HG03097 (cell line): Measurements from ENCODE around the gene WDR18.

ENCODE experiments used
- ATAC-seq: cut with Tn5 transposase; IDR thresholded peaks from one replicate; pipeline ENCODE4 v1.9.1; 2021; ENCODE audit not compliant: unreplicated experiment, low FRiP score

WDR18 gene

DNA sequence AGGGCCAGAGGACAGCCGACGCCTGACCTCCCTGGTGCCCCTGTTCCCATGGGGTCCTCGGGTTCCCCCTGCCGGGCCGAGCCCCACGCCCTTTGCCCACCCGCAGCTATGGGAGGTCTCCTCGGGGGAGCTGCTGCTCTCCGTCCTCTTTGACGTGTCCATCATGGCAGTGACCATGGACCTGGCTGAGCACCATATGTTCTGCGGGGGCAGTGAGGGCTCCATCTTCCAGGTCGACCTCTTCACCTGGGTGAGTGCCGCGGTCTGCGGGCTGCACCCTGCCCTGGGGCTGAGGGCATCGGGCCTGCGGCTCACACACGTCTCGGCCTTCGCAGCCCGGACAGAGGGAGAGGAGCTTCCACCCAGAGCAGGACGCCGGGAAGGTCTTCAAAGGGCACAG is 6.6 kb downstream of the WDR18 start:
- ATAC-seq: no peak

DNA sequence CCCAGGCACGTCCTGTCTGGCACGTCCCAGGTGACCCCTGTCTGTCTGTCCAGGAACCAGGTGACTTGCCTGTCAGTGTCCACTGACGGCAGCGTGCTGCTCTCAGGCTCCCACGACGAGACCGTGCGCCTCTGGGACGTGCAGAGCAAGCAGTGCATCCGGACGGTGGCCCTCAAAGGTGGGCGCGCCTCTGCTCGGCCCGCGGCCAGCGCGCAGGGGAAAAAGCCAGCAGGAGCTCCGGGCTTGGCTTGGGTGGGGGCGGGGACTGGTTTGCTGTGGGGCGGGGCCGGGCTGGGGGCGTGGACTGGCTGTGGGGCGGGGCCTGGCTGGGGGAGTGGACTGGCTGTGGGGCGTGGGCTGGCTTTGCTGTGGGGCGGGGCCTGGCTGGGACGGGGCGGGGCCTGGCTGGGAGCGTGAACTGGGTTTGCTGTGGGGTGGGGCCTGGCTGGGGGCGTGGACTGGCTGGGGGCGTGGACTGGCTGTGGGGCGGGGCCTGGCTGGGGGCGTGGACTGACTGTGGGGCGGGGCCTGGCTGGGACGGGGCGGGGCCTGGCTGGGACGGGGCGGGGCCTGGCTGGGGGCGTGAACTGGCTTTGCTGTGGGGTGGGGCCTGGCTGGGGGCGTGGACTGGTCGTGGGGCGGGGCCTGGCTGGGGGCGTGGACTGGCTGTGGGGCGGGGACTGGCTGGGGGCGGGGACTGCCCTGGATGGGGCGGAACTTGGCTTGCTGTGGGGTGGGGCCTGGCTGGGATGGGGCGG is 7.2 kb downstream of the WDR18 start:
- no peak for ATAC-seq

DNA sequence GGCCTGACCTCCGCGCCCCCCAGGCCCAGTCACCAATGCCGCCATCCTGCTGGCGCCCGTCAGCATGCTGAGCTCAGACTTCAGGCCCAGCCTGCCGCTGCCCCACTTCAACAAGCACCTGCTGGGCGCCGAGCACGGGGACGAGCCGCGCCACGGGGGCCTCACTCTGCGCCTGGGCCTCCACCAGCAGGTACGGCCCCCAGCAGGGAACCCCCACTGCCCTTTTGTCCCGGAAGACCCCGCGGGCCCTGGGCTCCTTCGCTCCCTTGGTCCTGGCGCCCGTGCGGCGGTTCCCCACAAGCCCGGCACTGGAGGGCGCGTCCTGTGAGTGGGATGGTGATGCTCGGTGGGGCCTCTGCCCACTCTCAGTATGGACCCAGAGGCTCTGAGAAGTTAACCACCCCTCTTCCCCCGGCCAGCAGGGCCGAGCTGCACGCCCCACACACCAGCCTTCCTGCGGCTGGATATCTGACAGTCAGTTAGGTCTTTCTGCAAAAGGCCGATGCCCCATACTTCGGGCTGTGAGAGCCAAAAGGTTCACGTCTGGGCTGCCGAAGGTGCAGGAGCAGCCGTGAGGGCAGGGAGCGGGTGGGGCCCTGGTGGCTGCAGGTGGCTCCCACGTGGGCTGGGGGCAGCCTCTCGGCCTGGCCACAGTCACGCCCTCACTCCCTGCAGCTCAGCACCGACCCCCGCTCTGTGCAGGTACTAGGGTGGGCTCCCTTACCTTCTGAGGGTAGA is 8.0 kb downstream of the WDR18 start:
- no peak for ATAC-seq

DNA sequence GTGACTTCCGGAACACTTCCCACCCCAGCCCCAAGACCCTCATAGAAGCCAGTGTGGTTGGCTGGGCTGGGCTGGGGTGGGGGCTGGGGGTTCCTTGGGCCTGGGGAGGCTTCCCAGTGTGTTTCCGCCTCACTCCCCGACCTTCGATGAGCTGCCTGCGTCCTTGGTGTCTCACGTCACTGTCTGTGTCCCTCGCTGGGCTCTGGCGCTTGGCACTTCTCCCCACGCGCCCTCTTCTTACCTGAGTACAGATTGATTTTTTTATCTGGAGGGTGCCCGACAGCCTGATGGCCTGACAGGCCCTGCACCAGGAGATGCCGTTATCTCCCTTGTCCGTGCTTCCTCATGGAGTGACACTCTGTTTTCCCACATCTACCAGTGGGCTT is 8.5 kb downstream of the WDR18 start:
- no peak for ATAC-seq

DNA sequence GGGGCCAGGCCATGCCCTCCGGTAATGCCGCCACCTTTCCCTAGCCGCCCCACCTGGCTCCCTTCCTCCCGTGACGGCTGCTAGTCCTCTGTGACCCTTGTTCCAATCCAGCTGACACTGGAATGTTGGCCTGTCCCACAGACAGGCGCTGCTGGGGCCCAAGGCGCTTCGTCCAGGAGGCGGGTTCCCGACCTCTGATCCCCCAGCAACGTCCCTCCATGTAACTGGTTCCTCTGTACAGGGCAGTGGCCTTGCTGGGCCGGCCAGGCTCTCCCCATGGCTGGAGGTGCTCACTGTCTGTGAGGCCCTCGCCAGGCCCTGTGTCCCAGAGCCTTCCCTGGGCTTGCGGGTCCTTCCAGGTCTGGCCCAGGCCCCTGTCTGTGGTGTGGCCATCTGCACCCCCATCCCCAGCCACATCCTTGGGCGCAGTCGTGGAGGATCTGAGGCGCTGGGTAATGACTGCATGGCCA is 9.3 kb downstream of the WDR18 start:
- ATAC-seq: no peak

DNA sequence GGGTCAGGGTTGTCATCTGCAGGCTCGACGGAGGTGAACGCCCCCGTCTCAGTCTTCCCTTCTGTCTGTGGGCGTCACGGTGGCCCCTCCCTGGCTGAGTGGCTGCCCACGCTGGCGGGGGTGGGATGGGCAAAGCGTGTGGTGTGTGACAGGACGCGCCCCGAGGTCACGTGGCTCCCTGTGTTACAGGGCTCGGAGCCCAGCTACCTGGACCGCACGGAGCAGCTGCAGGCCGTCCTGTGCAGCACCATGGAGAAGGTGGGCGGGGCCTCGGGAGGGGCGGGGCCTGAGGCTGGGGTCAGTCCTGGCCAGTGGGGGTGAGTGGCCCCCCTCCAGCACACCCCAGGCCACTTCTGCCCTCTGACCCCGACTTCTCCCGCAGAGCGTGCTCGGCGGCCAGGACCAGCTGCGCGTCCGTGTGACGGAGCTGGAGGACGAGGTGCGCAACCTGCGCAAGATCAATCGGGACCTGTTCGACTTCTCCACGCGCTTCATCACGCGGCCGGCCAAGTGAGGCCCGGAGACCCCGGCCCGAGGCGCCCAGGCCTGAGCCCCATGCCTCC is 9.8 kb downstream of the WDR18 start:
- ATAC-seq: no peak

DNA sequence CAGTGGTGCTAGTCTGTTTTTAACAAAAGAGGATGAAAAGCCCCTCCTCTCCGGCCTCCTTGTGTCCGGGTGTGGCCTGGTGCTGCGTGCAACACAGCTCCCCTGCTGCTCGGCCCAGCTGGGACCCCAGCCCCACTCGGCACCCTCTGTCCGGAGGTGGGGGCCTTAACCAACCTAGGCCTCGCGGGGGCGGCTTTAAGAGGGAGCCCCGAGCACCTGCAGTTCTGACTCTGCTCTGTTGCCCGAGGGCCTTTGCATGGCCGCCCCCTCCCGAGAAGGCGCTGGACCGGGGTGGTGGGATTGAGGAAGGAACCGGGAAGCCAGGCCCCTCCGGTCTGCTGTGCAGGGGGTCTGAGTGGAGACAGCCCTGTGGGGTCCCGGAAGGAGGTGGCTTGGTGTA is 10.4 kb downstream of the WDR18 start:
- ATAC-seq: no peak

DNA sequence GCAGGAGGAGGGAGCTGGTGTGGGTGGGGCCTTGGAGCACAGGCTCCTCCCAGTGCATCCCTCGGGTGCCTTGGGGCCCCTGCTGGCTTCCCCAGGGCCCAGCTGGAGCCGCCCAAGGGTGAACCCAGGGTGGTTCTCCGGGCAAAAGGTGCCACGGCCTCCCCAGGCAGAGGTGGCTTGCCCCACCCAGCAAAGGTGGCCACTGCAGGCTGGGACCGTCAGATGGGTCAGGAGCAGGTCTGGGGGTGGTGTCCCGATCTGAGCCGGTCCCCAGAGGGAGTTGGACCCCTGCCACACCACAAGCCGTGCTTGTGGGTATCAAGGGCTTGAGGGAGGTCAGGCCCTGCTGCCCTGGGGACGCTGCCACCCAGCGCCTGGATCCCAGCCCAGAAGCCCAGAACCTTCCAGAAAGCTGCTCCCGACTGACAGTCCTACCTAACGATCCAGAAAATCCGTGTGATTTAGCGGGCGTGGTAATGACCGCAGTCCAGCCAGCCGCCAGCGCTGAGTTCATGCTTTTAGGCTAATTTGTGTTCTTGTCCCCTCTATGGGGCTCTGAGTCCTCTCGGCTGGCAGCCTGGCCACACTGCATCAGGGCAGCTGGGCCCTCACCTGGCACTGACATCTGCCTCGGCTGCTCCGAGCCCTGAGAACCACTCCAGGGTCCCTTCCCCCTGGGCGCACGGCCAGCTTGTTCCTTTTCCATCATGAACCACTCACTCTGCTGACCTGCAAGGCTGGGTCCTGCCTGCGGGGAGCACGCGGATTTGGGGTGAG is 11.1 kb downstream of the WDR18 start:
- no peak for ATAC-seq

DNA sequence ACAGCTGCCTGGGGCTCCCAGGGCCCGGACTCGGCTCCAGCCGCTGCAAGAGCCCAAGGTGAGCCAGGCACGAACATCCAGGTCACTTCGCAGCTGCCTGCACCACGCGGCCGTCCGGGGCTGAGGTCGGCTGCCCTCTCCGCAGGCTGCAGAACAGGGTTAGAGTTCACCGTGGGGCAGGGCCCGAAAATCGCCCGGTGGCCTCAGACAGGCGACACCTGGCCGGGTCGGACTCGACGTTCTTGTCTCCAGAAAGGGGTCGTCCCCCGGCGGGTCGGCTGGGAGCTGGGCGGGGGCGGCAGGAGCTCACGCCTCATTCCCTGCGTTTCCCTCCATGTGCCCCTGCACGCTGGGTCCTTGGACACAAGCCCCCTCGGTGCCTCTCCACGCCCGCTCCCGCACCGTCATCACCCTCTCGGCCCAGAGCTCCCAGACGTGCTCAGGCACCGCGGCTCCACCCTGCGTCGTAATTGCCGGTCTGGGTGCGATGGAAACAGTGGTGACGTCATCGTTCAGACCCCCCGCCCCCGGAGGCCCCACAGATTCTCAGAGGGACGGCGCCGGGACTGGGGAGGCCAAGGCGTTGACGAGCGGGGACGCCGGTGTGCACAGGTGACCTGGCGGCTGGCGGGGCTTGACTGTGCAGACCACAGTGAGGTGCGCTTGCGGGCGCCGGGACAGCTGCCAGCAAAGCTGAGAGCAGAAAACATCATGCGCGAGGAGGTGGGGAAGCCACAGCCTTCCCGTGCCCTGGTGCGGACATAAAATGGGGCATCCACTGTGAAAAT is 12.1 kb downstream of the WDR18 start:
- ATAC-seq: no peak

DNA sequence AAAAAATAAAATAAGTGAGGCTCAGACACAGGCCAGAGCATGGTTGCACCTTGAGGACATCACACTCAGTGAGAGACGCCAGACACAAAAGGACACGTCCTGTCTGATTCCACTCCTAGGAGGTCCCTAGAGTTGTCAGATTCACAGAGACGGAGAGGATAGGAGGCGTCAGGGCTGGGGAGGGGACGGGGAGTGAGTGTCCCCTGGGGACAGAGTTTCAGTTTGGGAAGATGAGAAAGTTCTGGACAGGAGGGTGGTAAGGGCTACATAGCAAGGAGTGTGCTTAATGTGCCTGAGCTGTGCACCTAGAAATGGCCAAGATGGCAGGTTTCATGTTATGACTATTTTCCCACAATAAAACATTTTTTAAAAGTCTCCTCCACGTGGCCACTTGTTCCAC is 13.9 kb downstream of the WDR18 start:
- no peak for ATAC-seq

DNA sequence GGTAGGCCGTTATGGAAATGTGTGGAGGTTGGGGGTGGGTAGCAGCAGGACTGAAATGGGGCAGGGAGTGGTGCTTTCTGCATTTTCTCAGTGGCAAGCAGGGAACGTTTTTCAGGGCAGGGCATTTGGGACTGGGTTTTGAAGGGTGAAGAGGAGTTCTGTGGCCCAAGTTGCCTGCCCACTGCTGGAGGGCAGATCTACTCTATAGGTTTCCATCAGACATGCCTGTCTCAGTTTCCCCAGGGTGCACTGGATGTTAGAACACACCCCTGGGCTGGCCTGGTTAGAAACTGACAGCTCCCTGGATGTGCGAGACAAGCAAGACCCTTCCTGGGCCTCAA is 15.2 kb downstream of the WDR18 start:
- ATAC-seq: no peak

DNA sequence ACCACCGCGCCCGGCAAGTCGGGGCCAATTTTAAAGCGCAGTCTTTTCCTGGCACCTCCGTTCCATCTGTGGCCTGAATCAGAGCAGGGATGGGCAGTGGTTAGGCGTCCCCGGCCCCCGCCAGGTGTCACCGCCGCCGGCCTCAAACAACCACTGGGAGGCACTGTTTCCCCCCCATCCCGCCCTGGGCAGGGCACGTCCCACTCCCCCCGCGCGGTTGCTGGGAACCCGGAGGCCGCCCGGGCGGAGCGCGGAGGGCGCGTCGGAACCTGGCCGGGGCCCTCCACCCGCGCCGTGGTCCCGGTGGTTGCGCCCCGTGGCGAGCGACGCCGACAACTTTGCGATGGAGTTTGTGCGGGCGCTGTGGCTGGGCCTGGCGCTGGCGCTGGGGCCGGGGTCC is 15.9 kb downstream of the WDR18 start, which contains the start of gene GRIN3B:
GRIN3B (plus strand) TSS at position 325 of the 400 bp plus-strand sequence; CDS start at position 344, 19 bp downstream.
- ATAC-seq: no peak

DNA sequence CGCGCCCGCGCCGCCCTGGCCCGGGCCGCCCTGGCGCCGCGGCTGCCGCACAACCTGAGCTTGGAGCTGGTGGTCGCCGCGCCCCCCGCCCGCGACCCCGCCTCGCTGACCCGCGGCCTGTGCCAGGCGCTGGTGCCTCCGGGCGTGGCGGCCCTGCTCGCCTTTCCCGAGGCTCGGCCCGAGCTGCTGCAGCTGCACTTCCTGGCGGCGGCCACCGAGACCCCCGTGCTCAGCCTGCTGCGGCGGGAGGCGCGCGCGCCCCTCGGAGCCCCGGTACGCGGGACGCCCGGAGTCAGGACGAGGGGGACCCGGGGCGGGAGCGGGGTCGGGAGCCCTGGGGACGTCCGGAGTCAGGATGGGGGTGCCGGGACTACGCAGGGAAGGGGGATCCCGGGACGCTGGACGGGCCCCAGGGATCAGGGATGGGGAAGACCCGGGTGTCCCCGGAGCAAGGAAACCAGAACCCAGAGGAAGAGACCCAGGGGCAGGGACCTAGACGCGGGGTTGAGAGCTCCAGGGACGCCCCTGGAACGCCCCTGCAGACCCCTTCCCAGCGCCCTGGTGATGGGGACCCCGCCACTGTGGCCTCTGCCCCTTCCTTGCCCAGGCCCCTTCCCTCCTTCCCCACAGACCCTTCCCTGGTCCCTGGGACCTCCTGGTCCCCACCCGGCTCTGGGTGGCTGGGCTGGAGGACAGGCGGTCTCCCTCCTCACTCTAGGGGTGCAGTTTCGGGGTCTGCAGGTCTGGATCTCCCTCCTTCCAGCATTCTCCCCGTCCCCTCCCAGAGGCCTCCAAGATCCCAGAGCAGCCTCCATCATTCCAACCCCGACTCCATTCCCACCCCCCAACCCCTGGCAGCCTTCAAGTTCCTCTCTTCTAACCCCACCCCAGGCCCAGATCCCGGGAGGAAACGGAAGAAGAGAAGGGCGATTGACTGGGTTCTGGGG is 16.7 kb downstream of the WDR18 start:
- ATAC-seq: no peak

DNA sequence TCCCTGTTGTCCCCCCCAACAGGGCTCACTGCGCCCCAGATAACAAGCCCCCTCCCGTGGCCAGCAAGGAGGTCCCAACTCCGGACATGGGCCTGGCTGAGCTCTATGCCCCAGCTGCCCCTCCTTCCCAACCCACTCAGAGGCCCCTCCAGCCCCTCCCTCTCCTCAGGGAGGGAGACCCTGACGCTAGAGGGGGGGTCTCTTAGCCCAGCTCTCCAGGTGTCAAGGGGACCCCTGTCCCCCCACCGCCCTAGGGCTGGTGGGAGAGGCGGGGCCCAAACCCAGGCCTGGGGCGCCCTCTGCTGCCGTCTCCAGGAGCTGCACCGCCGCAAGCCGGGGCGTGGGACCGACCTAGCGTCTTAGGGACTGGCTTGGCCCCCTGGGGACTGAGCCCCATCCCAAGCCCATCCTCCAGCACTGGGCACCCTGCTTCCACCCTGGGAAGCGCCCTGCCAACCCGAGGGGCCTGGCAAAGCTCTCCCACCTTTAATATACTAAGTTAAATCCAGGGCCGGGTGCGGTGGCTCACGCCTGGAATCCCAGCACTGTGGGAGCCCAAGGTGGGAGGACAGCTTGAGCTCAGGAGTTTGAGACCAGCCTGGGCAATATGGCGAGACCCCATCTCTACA is 17.5 kb downstream of the WDR18 start:
- no peak for ATAC-seq

DNA sequence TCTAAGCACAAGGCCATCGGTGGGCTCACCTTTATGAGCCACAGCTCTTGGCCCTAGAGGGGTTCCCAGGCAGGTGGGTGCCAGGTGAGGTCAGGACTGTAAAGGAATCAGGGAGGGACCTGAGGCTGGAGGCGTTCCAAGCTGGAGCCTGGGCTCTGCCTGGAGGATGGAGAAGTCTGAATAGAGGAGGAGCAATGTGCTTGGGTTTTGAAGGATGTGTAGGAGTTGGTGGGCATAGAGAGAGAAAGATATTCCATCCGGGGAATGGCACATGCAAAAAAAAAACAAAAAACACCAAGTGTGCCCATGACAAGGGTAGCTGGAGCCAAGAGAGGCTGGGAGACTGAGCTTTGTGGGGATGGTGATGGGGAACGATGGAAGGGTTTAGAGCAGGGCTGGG is 18.5 kb downstream of the WDR18 start:
- ATAC-seq: no peak

DNA sequence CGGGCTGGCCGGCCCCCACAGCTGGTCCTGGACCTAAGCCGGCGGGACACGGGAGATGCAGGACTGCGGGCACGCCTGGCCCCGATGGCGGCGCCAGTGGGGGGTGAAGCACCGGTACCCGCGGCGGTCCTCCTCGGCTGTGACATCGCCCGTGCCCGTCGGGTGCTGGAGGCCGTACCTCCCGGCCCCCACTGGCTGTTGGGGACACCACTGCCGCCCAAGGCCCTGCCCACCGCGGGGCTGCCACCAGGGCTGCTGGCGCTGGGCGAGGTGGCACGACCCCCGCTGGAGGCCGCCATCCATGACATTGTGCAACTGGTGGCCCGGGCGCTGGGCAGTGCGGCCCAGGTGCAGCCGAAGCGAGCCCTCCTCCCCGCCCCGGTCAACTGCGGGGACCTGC is 19.1 kb downstream of the WDR18 start:
- ATAC-seq: no peak

DNA sequence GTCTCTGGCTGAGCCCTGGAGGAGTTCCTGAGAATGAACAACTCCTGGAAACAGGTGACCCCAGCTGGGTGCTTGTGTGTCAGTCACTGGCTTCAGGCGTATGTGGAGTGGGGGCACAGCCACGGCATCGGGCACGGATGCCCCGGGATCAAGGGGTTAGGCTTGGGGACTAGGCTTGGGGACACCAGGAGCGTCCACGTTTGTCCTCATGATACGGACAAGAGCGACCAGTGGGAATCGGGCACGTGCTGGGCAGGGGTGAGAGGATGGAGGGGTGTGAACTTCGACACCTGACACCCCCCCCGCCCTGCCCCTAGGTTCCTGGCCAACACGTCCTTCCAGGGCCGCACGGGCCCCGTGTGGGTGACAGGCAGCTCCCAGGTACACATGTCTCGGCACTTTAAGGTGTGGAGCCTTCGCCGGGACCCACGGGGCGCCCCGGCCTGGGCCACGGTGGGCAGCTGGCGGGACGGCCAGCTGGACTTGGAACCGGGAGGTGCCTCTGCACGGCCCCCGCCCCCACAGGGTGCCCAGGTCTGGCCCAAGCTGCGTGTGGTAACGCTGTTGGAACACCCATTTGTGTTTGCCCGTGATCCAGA is 20.2 kb downstream of the WDR18 start:
- no peak for ATAC-seq
